Subcutaneous abdominal adipose tissue (tissue), 5 donors: ENCODE data around the gene ZDHHC14.

Experiments used
- H3K27ac ChIP-seq: one replicate; pipeline ENCODE4 v1.7.0; 2013; ENCODE audit warnings: low read depth, mild to moderate bottlenecking, inconsistent platforms, low read length, moderate library complexity
- H3K27me3 ChIP-seq, 5 donors: one replicate each; pipeline ENCODE4 v1.7.0; 2013; ENCODE audit warnings: low read length in 5 of 5, inconsistent platforms in 1 of 5; ENCODE audit not compliant: control insufficient read depth in 5 of 5, insufficient read depth in 4 of 5
- H3K36me3 ChIP-seq, 5 donors: one replicate each; pipeline ENCODE4 v1.7.0; 2013; ENCODE audit warnings: low read length in 5 of 5; ENCODE audit not compliant: control insufficient read depth in 5 of 5, insufficient read depth in 5 of 5
- H3K4me1 ChIP-seq, 5 donors: one replicate each; pipeline ENCODE4 v1.7.0; 2013; ENCODE audit warnings: low read length in 5 of 5, mild to moderate bottlenecking in 3 of 5, moderate library complexity in 1 of 5; ENCODE audit not compliant: control insufficient read depth in 5 of 5, insufficient read depth in 5 of 5
- H3K4me3 ChIP-seq, 5 donors: one replicate each; pipeline ENCODE4 v1.7.0; 2013; ENCODE audit warnings: low read length in 5 of 5, low read depth in 1 of 5
- H3K9ac ChIP-seq, 5 donors: one replicate each; pipeline ENCODE4 v1.7.0; 2013; ENCODE audit warnings: low read length in 5 of 5, mild to moderate bottlenecking in 4 of 5, moderate library complexity in 3 of 5
- H3K9me3 ChIP-seq, 5 donors: one replicate each; pipeline ENCODE4 v1.7.0; 2013; ENCODE audit warnings: low read length in 5 of 5; ENCODE audit not compliant: control insufficient read depth in 5 of 5
- donor health status: healthy.
- donor health status: healthy.
- donor health status: healthy.
- donor health status: healthy.
- donor health status: healthy.

ZDHHC14 gene

DNA sequence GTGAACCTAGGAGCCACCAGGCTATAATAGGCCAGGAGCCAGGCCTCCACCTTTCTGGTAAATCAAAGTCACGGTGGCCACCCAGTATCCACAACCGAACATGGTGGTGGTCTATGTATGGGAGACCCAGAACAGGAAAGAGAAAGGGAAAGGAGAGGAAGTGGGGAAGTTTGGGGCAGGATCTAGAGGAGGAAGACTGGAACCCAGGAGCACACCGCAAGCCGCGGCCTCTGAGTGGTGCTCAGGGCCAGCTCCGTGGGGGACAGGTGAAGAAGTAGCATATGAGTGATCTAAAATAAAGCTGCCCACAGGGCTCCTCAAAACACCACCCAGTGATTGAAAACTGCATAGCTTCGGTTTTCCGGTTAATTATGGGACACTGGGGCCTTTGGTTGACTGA lies 214.8 kb downstream of the ZDHHC14 start:
- Histone ChIP-seq H3K27ac (no peak overlapping the region), H3K4me1 (peaks cover 0 to 6% (median 2%) of the 10 kb centered on the region in 5 donors), H3K9ac (no peak overlapping the region), H3K36me3 (peaks cover 0 to 5% (median 2%) of the 10 kb centered on the region in 5 donors), H3K4me3 (no peak overlapping the region), H3K27me3 (no peaks in the 10 kb centered on the region), H3K9me3 (no peaks in the 10 kb centered on the region)

- no peak overlapping the region for H3K4me3 ChIP-seq
- H3K27me3 ChIP-seq, result no peaks in the 10 kb centered on the region
- H3K4me1 ChIP-seq, result peaks cover 0 to 6% (median 2%) of the 10 kb centered on the region in 5 donors
- H3K36me3 ChIP-seq, result peaks cover 0 to 5% (median 2%) of the 10 kb centered on the region in 5 donors
- no peaks in the 10 kb centered on the region for H3K9me3 ChIP-seq
- H3K27ac ChIP-seq, result no peak overlapping the region
- H3K9ac ChIP-seq, result no peak overlapping the region
These were observed 215.5 kb downstream of the ZDHHC14 start for GRCh38 chr6:157596461-157596860.

- Histone ChIP-seq H3K27ac (no peak overlapping the region), H3K4me3 (no peak overlapping the region), H3K9me3 (no peaks in the 10 kb centered on the region), H3K9ac (no peak overlapping the region), H3K27me3 (no peaks in the 10 kb centered on the region), H3K36me3 (peaks cover 0 to 5% (median 2%) of the 10 kb centered on the region in 5 donors), H3K4me1 (peaks cover 0 to 6% (median 2%) of the 10 kb centered on the region in 5 donors)
These were observed 215.9 kb downstream of the ZDHHC14 start for GRCh38 chr6:157596886-157597285.

GRCh38 chr6:157597461-157598312 lies 216.7 kb downstream of the ZDHHC14 start:
- Histone ChIP-seq H3K9me3 (no peaks in the 10 kb centered on the region), H3K36me3 (peaks cover 0 to 6% (median 2%) of the 10 kb centered on the region in 5 donors), H3K27ac (no peak overlapping the region), H3K4me3 (no peak overlapping the region), H3K4me1 (peaks cover 0 to 6% (median 2%) of the 10 kb centered on the region in 5 donors), H3K9ac (no peak overlapping the region), H3K27me3 (no peaks in the 10 kb centered on the region)

DNA sequence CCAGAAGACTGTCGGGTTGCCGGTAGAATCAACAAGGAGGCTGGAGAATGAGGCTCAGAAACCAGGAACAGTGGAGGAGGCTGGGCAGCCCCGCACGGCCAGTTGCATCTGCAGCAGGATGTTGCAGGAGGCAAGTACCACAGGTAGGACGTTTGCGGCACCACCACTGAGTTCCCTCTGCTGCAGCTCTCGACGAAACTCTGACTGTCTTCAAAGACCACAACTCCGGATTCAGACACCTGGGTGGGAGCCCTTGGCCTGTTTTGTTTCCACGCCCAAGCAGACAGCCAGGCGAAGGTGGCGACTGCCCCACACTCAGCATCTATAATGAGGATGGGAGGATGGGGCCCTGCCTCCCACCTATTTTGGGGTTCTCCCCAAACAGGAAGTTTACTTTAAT lies 218.2 kb downstream of the ZDHHC14 start:
- no peak overlapping the region for H3K27ac ChIP-seq
- no peak overlapping the region for H3K9ac ChIP-seq
- H3K36me3 ChIP-seq, result peaks cover 0 to 5% (median 0%) of the 10 kb centered on the region in 5 donors
- peaks cover 0 to 6% (median 2%) of the 10 kb centered on the region in 5 donors for H3K4me1 ChIP-seq
- H3K27me3 ChIP-seq, result no peaks in the 10 kb centered on the region
- no peak overlapping the region for H3K4me3 ChIP-seq
- no peaks in the 10 kb centered on the region for H3K9me3 ChIP-seq

DNA sequence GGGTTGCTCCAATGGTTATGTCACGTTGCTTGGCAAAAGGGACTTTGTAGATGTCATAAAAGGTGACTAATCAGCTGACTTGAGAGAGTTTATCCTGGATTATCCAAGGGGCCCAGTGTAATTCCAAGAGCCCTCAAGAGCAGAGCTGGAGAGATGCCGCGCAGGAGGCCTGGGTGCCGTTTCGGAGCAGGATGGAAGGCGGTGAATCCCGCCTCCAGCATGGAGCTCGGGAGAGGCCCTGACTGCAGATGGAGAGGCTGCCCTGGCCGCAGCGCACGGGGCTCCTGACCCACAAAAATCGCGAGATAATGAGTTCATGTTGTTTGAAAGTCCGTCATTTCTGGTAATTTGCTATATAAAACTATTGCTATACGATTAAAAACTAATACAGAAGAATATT lies 219.8 kb downstream of the ZDHHC14 start:
- Histone ChIP-seq H3K9ac (no peak overlapping the region), H3K4me3 (no peak overlapping the region), H3K27ac (no peak overlapping the region), H3K27me3 (no peaks in the 10 kb centered on the region), H3K9me3 (no peaks in the 10 kb centered on the region), H3K36me3 (peaks cover 0 to 5% (median 0%) of the 10 kb centered on the region in 5 donors), H3K4me1 (peaks cover 0 to 6% (median 5%) of the 10 kb centered on the region in 5 donors)

DNA sequence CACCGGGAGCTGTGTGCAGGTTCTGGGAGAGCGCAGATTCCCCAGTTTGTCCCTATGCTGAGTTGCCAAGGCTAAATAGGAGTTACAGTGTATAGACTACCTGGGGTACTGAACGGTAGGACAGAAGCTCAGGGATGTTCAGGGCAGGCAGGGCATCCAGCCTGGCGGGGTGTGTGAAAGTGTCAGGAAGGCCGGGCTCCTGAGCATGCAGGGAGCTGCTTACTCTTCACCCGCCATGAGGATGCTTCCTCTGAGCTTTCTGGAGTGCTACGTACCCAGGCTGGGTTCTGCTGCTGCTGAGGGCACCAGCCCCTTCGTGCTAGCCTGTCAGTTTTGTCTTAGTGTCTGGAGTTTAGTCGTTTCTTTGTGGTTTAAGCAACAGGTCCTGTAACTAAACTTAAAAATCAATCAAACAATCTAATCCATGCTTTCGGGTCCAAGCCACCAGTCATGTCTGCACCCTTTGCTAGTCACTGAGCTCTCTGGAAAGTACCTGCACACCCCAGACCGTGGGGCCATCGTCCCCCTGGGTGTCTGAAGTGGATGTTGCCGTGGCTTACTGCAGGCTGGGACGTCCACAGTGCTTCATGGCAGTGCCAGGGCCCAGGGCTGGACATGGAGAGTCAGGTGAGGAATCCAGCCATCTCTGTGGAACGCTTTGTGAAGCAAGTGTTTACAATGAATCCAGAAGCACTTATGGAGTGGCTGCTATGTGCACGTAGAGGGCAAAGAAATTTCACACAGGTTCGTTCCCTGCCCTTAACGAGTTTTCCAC lies 221.7 kb downstream of the ZDHHC14 start:
- Histone ChIP-seq H3K9ac (no peak overlapping the region), H3K27me3 (no peaks in the 10 kb centered on the region), H3K9me3 (no peaks in the 10 kb centered on the region), H3K4me1 (peaks cover 0 to 8% (median 5%) of the 10 kb centered on the region in 5 donors), H3K27ac (no peak overlapping the region), H3K4me3 (no peak overlapping the region), H3K36me3 (peaks cover 0 to 5% (median 0%) of the 10 kb centered on the region in 5 donors)

DNA sequence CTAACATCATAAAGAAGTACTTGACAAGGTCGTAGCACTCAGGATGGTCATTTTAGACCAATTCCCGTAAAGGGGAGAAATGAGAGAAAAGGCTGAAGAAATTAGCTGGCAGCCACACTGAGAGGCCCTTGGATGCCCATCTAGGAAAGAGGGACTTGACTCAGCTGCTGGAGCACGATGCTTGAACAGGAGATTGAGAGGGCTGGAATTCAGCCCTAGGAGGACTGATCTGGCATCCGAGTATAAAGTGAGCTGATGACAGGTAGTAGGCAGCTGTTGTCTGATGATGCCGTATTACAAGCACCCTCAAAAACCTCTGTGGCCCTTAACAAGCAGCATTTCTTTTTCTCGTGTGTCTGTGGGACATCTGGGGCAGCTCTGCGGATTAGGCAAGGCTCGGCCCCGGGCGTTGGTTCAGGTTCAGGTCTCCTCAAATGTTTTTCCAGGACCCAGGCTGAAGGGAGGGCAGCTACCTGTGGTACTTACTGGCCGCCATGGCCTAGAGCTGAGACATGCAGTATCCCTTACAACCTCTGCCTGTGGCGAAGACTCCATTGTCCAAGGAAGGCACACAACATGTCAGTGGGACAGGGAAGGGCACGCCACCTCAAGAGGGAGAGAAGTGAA lies 222.4 kb downstream of the ZDHHC14 start:
- H3K9me3 ChIP-seq, result no peaks in the 10 kb centered on the region
- peaks cover 0 to 10% (median 4%) of the 10 kb centered on the region in 5 donors for H3K4me1 ChIP-seq
- no peak overlapping the region for H3K4me3 ChIP-seq
- no peaks in the 10 kb centered on the region for H3K27me3 ChIP-seq
- no peak overlapping the region for H3K9ac ChIP-seq
- H3K36me3 ChIP-seq, result peaks cover 0 to 5% (median 0%) of the 10 kb centered on the region in 5 donors
- no peak overlapping the region for H3K27ac ChIP-seq

DNA sequence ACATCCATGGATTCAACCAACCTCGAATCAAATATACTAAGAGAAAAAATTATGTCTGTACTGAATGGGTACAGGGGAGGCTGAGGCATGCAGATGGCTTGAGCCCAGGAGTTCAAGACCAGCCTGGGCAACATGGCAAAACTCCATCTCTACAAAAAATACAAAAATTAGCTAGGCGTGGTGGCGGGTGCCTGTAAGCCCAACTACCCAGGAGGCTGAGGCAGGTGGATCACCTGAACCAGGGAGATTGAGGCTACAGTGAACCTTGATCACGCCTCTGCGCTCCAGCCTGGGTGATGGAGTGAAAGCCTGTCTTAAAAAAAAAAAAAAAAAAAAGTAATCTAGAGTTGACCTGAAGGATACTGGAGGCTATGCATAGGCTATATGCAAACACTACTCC lies 223.0 kb downstream of the ZDHHC14 start:
- H3K27ac ChIP-seq, result no peak overlapping the region
- H3K4me3 ChIP-seq, result no peak overlapping the region
- peaks cover 0 to 10% (median 4%) of the 10 kb centered on the region in 5 donors for H3K4me1 ChIP-seq
- H3K9me3 ChIP-seq, result no peaks in the 10 kb centered on the region
- peaks cover 0 to 5% (median 0%) of the 10 kb centered on the region in 5 donors for H3K36me3 ChIP-seq
- no peaks in the 10 kb centered on the region for H3K27me3 ChIP-seq
- H3K9ac ChIP-seq, result no peak overlapping the region
